SIG-M5 (cell line): ENCODE data around the gene EYA4.

Source experiments
- DNase-seq: peaks from one replicate; lab custom pipeline; 2025; lab: John Stamatoyannopoulos, UW

EYA4 gene

GRCh38 chr6:133404151-133404550, 163.0 kb downstream of the EYA4 start:
- DNase-seq = no peak

DNA sequence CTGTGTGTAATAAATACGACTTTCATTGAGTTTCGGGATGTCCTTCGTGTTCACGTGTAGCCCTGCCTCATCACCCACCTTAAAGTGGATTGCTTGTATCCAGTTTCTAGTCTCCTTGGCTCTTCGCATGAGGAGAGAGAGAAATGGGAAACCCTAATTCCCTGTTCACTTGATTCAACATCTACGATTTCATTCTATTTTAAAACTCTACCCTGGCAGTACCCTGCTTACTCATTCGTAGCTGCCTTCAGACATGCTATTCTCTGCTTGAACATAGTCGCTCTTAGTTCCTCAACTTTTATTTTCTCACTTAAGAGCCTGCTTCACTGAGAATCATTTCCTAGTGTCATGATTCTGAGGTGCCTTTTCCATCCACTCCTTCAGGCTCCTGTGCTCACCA, 163.6 kb downstream of the EYA4 start:
- DNase-seq = no peak

DNA sequence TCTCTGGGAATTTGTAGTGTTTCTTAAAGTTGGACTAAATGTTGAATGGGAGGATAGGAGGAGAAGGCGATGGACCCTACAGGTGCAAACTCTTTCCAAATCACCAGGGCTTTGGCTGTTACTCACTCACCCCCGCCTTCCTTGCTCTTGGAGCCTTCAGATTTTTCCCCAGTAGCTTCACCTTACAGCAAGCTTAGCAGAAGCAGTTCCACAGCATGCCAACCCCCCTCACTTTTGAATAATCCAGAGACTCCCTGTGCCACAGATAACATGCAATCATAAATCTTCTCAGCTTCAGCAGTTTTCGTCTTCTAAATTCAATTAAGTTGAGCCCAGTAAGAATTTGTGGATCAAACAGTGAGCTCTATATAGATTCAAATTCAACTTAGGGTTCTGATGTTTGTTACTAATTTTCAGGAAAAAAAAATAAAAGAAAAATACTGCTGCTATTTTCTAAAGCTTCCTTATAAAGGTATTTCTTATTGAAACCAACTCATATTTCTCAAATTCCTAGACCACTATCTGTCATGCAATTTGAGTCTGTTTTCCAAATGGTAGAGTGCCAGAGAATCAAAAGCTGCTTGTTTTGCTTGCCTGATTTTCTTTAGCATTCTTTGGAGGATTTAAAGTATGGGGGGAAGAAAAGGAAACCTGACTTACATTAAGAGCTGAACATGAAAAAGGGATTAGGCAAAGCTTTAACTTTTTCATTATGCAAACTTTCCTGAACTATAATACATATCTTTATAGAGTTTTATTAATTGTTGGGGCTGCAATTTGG, 166.4 kb downstream of the EYA4 start:
- DNase-seq = no peak

DNA sequence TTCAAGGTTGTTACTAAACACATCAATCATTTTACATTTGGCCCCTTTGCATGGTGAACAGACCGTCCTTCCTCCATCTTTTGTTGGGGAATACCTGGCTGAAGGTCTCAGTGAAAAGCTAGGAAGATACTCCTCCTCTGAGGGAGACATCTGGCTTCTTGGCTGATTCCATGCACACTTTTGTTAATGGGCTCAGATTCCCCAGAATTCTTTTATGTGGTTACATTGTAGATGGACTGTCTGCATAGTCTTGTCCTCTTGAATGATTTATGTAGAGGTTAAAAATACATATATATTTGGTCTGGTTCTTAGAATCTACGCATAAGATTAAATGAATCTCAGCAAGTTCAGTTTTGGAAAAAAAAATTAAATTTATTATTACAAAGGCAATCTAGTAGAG, 167.0 kb downstream of the EYA4 start:
- no peak for DNase-seq

DNA sequence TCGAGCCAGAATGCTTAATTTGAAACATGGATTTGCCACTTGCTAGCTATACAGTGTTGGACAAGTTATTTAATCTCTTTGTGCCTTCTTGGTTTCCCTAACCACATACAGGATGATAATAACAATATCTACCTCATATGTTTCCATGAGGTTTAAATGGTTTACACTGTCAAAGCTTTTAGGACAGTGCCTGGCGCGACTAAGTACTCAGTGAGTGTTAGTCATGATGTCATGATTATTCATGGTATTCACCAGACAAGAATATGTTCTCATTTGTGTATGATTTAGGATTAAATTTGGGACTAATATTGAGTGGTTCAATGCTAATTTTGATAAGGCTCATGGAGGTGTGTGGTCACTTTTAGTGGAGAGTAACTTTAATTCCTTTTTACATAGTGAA, 167.4 kb downstream of the EYA4 start:
- no peak for DNase-seq

- no peak for DNase-seq
These were observed 169.7 kb downstream of the EYA4 start for GRCh38 chr6:133410638-133411435.

DNA sequence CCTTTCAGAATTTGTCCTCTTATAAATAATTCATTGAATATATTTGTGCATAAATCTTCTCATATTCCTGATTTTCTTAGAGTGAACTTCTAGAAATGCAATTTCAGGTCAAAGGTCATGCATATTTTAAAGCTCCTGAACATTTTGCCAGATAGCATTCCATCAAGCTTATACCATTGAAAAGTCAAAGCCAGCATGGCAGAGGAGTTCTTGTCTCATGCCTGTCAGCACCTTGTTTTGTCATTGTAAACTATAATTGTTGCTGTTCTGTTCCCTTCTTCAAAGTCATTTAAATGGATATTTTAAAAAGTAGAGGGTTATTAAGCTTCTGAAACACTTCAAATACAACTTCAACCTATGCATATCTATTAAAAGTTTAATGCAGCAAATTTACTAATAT, 170.6 kb downstream of the EYA4 start:
- DNase-seq = no peak

DNA sequence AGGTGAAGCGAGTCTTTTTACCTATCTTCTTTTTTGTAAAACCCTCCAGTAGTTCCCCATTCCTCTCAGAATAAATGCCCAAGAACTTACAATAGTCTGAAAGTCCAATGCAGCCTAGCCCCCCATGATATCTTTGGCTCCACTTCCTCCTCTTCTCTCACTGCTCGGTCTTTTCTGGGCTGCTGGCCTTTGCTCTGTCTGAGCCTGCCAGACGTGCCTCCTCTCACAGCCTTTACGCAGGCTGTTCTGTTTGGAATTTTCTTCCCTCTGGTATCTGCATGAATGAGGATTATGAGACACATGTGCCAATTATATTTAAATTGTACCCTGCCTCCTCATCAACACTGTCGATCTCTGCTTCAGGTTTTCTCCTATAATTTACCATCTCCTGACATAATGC, 174.1 kb downstream of the EYA4 start:
- DNase-seq = no peak

DNA sequence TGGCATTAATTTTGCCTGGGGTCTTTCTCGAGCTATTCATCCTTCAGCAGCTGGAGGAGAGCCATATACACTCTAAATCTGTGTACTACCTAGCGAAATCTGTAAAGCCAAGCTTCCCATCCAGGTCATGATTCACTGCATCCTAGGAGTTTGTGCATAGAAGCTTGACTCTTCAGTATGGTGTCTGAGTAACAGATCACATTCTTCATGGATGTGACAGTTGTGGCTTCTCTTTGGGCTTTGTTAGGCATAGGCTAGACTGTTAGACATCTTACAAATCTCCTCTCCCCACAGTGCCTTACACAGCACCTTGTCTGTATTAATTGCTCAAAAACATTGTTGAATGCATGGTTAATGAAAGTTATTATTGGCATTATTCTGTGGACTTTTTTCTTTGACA, 177.0 kb downstream of the EYA4 start:
- no peak for DNase-seq

DNA sequence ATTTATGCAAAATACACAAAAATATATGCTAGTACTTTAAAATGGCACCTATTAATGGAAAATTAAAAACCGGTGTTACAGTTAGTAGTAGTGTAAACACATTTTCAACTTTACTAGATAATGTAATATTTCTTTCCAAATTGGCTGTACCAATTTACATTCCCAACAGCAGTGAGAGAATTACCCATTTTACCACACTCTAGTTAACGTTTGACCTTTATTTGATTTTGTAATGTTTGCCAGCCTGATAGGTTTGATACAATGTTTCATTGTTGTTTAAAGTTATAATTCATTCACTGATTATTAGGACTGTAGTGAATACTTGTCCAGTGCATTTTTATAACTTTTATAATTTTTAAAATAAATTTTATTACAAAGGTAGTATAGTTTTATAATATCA, 182.1 kb downstream of the EYA4 start:
- no peak for DNase-seq

- no peak for DNase-seq
These were observed 183.2 kb downstream of the EYA4 start for GRCh38 chr6:133424359-133424758.

GRCh38 chr6:133426038-133426437, 184.9 kb downstream of the EYA4 start:
- DNase-seq = no peak

GRCh38 chr6:133428295-133428694, 187.1 kb downstream of the EYA4 start:
- no peak for DNase-seq

- no peak for DNase-seq
These were observed 189.4 kb downstream of the EYA4 start for GRCh38 chr6:133430530-133430929.

- no peak for DNase-seq
These were observed 189.9 kb downstream of the EYA4 start for GRCh38 chr6:133431031-133431430.

GRCh38 chr6:133432021-133432989, 191.1 kb downstream of the EYA4 start:
- DNase-seq = no peak

GRCh38 chr6:133435065-133435728, 194.0 kb downstream of the EYA4 start:
- DNase-seq = no peak

DNA sequence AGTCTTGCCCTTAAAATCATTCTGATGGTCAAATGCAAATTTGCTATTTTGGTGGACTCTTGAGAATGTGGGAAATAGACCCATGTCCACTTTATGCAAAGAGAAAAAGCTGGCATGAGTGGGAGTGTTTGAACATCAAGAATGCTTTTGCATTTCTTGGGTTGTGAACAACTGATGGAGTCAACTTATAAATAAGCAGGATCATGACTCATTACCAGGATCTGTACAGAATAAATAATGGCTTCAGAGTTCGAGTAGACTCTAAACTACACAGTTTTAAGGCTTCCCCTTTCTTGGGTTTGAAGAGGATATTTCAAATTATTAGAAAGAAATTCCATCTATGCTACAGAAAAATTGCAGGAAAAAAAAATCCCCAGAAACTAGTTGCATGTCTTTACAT, 195.5 kb downstream of the EYA4 start:
- no peak for DNase-seq

GRCh38 chr6:133441491-133441890, 200.3 kb downstream of the EYA4 start:
- DNase-seq = no peak

- no peak for DNase-seq
These were observed 205.6 kb downstream of the EYA4 start for GRCh38 chr6:133446789-133447188.

GRCh38 chr6:133447924-133448323, 206.8 kb downstream of the EYA4 start:
- no peak for DNase-seq

GRCh38 chr6:133456439-133456838, 215.3 kb downstream of the EYA4 start:
- DNase-seq = no peak
